ENCODE measurements around the gene HLA-G.
"Not testable (repeated sequence)": the region's sequence is repeated elsewhere in the genome, so short reads cannot be mapped to it uniquely, and the experiment has no call there.

Gene HLA-G

GRCh38 chr6:29864037-29864810 lies 36.6 kb downstream of the HLA-G start:
- DNase-seq (ENCODE audit: extremely low read depth in 1 of 2, low read depth in 1 of 2): no peak

DNA sequence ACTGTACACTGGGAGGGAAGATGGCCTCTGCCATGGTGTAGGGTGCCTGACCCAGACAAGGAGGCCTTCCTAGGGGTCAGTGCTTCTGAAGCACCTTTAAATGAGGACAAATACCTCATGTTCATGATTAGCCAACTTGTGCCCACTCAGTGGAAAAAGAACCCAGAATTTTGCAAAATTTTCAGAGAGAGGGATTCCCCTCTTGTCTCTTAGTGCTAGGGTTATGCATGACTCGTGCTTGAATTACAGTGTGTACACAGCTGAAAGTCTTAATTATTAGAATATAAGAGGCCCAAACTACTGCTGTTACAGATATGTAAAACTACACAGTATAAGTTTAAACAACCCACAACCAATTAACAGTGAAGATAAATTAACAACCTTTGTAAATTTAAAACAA lies 38.0 kb downstream of the HLA-G start:
- no peak for DNase-seq (ENCODE audit: extremely low read depth in 1 of 2, low read depth in 1 of 2)

DNA sequence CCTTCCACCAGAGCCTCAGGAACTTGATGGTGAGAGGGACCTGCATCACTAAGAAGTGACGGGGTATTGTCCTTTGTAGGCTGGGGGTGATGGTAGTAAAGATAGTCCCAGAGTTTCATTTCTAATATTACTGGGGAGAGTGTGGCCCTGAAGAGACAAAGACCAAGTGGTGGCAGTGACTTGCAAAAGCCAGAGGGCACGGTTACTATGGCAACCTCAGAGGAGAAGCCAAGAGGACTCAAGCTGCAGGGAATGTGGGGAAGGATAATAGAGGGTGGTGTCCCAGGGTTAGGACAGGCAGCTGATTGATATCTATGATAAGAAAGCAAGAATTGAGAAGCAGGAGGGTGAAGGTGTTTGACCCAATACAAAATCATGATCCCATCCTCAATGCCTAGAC lies 42.5 kb downstream of the HLA-G start:
- no peak for DNase-seq (ENCODE audit: extremely low read depth in 1 of 2, low read depth in 1 of 2)

DNA sequence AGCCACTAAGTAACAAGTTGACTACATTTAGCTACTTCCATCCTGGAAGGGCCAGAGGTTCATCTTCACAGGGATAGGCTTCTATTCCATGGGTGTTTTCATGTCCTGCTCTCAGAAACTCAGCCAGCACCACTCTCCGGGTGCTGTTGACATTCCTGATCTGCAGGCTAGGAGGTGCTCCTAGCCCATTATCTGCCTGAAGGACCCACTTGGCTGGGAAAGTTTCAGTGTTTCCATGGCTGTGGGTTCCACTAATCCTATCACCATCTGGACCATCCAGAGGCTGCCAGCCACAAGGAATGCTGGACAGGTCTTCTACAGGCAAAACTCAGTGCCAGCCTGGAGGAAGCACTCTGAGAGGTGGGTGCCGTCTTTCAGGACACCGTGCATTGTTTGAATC lies 45.2 kb downstream of the HLA-G start:
- no peak for DNase-seq (ENCODE audit: extremely low read depth in 1 of 2, low read depth in 1 of 2)

- no peak for DNase-seq (ENCODE audit: extremely low read depth in 1 of 2, low read depth in 1 of 2)
Measured at GRCh38 chr6:29875257-29875656, 47.6 kb downstream of the HLA-G start.

DNA sequence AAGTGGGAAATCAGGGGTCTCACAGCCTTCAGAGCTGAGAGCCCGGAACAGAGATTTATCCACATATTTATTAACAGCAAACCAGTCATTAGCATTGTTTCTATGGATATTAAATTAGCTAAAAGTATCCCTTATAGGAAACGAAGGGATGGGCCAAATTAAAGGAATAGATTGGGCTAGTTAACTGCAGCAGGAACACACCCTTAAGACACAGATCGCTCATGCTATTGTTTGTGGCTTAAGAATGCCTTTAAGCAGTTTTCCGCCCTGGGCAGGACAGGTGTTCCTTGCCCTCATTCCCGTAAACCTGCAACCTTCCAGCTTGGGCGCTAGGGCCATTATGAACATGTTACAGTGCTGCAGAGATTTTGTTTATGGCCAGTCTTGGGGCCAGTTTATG lies 48.1 kb downstream of the HLA-G start:
- DNase-seq (ENCODE audit: extremely low read depth in 1 of 2, low read depth in 1 of 2): not testable (repeated sequence)
